Natural killer cell (primary cell): ENCODE measurements around the gene GCN1. TPM values are rescaled to one million over a fixed set of nuclear protein-coding genes. Genes with fewer than 3 reads are reported as not detected.
"Not testable (repeated sequence)": the region's sequence is repeated elsewhere in the genome, so short reads cannot be mapped to it uniquely, and the experiment has no call there.

Experiments
- ATAC-seq, 3 donors: fragments of 150-1000 bp in 2 of 3; fragments of 200-7000 bp in 1 of 3; cut with Tn5 transposase; 1 replicate in 1 of 3; 2 replicates in 2 of 3; pipeline ENCODE4 v1.10.0; 2021; ENCODE audit warnings: mild to moderate bottlenecking in 2 of 3, moderate library complexity in 2 of 3
- DNase-seq, 2 donors: peaks; one replicate each; pipeline versions ENCODE4 v3.0.0 to v3.0.0-alpha.2; 2013 to 2021; ENCODE audit warnings: mixed read lengths in 1 of 2
- H3K27ac ChIP-seq: one replicate; pipeline ENCODE4 v1.5.1; 2013; ENCODE audit warnings: mild to moderate bottlenecking, low read length
- H3K27me3 ChIP-seq: one replicate; pipeline ENCODE4 v1.6.1; 2013; ENCODE audit warnings: low read length; ENCODE audit not compliant: control insufficient read depth, insufficient read depth
- H3K36me3 ChIP-seq: one replicate; pipeline ENCODE4 v1.6.1; 2013; ENCODE audit warnings: low read length; ENCODE audit not compliant: control insufficient read depth, insufficient read depth
- H3K4me1 ChIP-seq: one replicate; pipeline ENCODE4 v1.6.1; 2013; ENCODE audit warnings: low read length; ENCODE audit not compliant: control insufficient read depth, insufficient read depth
- H3K4me3 ChIP-seq: one replicate; pipeline ENCODE4 v1.5.1; 2013; ENCODE audit warnings: low read length
- H3K9me3 ChIP-seq: one replicate; pipeline ENCODE4 v1.6.1; 2013; ENCODE audit warnings: low read length; ENCODE audit not compliant: control insufficient read depth, insufficient read depth
- H3K27ac Mint-ChIP-seq, 2 donors: one replicate each; pipeline ENCODE4 v1.8.0; 2022; ENCODE audit warnings: mild to moderate bottlenecking in 2 of 2, mixed read lengths in 2 of 2, moderate library complexity in 1 of 2
- H3K27me3 Mint-ChIP-seq, 2 donors: one replicate each; pipeline ENCODE4 v1.8.0; 2022; ENCODE audit warnings: low read depth in 2 of 2, mixed read lengths in 2 of 2
- H3K36me3 Mint-ChIP-seq: one replicate; pipeline ENCODE4 v1.8.0; 2022; ENCODE audit warnings: mixed read lengths
- H3K4me1 Mint-ChIP-seq, 2 donors: one replicate each; pipeline ENCODE4 v1.8.0; 2022; ENCODE audit warnings: mixed read lengths in 2 of 2
- H3K4me3 Mint-ChIP-seq: one replicate; pipeline ENCODE4 v1.8.0; 2022; ENCODE audit warnings: mild to moderate bottlenecking, moderate library complexity, mixed read lengths
- H3K9me3 Mint-ChIP-seq, 2 donors: one replicate each; pipeline ENCODE4 v1.8.0; 2022; ENCODE audit warnings: mixed read lengths in 2 of 2
- WGBS: methylation state at CpG from one replicate; pipeline ENCODE4 v1.1.7; 2013; ENCODE audit warnings: missing lambda C conversion rate; ENCODE audit not compliant: insufficient coverage; 5-methylcytosine and 5-hydroxymethylcytosine counted together
- intact Hi-C: fragments of 100-400 bp; cut with micrococcal nuclease; formaldehyde crosslinking; loops from one replicate; pipeline ENCODE4 v1.14.2; 2022
- total RNA-seq, 4 donors: library from RNA; stranded (reverse); fragments of 120-200 nt in 1 of 4; gene quantifications; one replicate each; pipeline versions ENCODE4 v1.2.3 to v1.2.4, GENCODE V29; 2013 to 2022
- TF ChIP-seq, protein P1 (sequence below): fragments of 200-600 bp; IDR thresholded peaks from one replicate; pipeline ENCODE4 v1.8.0; 2022; ENCODE audit warnings: antibody characterized with exemption

Gene GCN1
- total RNA-seq, 3 donors from 2014 or later (not counting 1 experiment from before 2014, with no cell fraction given): 119 to 141 (median 120) TPM

- Histone ChIP-seq H3K4me3 (no peak overlapping the region), H3K27me3 (no peaks in the 10 kb centered on the region), H3K9me3 (no peaks in the 10 kb centered on the region), H3K4me1 (peaks cover 37% of the 10 kb centered on the region), H3K36me3 (peaks cover 30% of the 10 kb centered on the region), H3K27ac (no peak overlapping the region)
- Mint-ChIP-seq H3K4me3 (no peak overlapping the region), H3K36me3 (no peaks in the 10 kb centered on the region), H3K4me1 (peaks cover 27 to 39% of the 10 kb centered on the region in 2 donors), H3K9me3 (no peaks in the 10 kb centered on the region), H3K27ac (peak overlapping the region in 1 of 2 donors; percentile 63), H3K27me3 (no peaks in the 10 kb centered on the region)
- WGBS: 100% methylated on average over 1 of the region's 1 CpG
- DNase-seq (no peak), ATAC-seq (no peak)
- intact Hi-C loops: no loop called here
- TF ChIP-seq, protein P1, sequence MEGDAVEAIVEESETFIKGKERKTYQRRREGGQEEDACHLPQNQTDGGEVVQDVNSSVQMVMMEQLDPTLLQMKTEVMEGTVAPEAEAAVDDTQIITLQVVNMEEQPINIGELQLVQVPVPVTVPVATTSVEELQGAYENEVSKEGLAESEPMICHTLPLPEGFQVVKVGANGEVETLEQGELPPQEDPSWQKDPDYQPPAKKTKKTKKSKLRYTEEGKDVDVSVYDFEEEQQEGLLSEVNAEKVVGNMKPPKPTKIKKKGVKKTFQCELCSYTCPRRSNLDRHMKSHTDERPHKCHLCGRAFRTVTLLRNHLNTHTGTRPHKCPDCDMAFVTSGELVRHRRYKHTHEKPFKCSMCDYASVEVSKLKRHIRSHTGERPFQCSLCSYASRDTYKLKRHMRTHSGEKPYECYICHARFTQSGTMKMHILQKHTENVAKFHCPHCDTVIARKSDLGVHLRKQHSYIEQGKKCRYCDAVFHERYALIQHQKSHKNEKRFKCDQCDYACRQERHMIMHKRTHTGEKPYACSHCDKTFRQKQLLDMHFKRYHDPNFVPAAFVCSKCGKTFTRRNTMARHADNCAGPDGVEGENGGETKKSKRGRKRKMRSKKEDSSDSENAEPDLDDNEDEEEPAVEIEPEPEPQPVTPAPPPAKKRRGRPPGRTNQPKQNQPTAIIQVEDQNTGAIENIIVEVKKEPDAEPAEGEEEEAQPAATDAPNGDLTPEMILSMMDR: no peak
Measured at GRCh38 chr12:120196363-120196762, 1.8 kb upstream of the GCN1 start.

DNA sequence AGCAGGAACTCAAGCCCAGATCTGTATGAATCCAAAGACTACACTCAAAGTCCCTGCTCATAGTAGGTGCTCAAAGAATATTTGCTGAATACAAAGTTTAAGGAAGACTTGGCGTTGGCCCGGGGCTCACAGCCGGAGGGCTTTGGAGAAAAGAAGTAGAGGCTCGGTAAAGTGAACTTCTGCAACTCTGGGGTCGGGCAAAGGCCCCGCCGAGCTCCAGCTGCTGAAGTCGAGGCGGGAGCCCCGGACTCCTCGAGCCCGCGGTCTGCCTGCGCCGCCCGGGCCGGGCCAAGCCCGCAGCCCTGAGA is 335 bp downstream of the GCN1 start:
- H3K4me3 ChIP-seq: peak overlapping the region; percentile 45
- no peaks in the 10 kb centered on the region for H3K9me3 Mint-ChIP-seq
- intact Hi-C loops: no loop called here
- TF ChIP-seq, protein P1: no peak
- H3K36me3 ChIP-seq: peaks cover 40% of the 10 kb centered on the region
- peaks cover 9 to 22% of the 10 kb centered on the region in 2 donors for H3K4me1 Mint-ChIP-seq
- H3K27ac ChIP-seq: peak overlapping the region; percentile 1
- H3K27ac Mint-ChIP-seq: peak overlapping the region; percentile 80 to 87
- H3K36me3 Mint-ChIP-seq: no peaks in the 10 kb centered on the region
- H3K9me3 ChIP-seq: no peaks in the 10 kb centered on the region
- peak overlapping the region; percentile 93 for H3K4me3 Mint-ChIP-seq
- H3K4me1 ChIP-seq: peaks cover 25% of the 10 kb centered on the region
- no peaks in the 10 kb centered on the region for H3K27me3 Mint-ChIP-seq
- ATAC-seq (peak in 2 of 3 donors; percentile 45 to 46), DNase-seq (no peak)
- WGBS: under 1% methylated on average over 18 of the region's 18 CpGs
- no peaks in the 10 kb centered on the region for H3K27me3 ChIP-seq

DNA sequence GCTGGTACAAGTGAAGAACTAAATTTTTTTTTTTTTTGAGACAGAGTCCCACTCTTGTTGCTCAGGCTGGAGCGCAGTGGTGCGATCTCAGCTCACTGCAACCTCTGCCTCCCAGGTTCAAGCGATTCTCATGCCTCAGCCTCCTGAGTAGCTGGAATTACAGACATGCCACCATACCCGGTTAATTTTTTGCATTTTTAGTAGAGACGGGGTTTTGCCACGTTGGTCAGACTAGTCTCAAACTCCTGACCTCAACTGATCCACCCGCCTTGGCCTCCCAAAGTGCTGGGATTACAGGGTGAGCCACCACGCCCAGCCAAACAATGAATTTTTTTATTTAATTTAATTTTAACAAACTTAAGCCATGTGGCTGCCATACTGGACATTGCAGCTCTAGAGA is 1.2 kb downstream of the GCN1 start:
- H3K27me3 ChIP-seq, DNase-seq, ATAC-seq, H3K4me3 ChIP-seq, H3K9me3 Mint-ChIP-seq, H3K27ac ChIP-seq, H3K27ac Mint-ChIP-seq, H3K36me3 Mint-ChIP-seq, H3K27me3 Mint-ChIP-seq, H3K9me3 ChIP-seq: not testable (repeated sequence)
- intact Hi-C loops: loop anchor here (2.0 kb wide), 1 partner anchor 18 kb away; no protein-coding TSS in a partner anchor
- Histone ChIP-seq H3K36me3 (peaks cover 36% of the 10 kb centered on the region), H3K4me1 (peaks cover 22% of the 10 kb centered on the region)
- H3K4me1 Mint-ChIP-seq: peaks cover 7 to 20% of the 10 kb centered on the region in 2 donors
- peak overlapping the region; percentile 93 for H3K4me3 Mint-ChIP-seq
- 81% methylated on average over 8 of the region's 8 CpGs for WGBS

- Histone ChIP-seq H3K9me3 (no peaks in the 10 kb centered on the region), H3K36me3 (peaks cover 31% of the 10 kb centered on the region), H3K27me3 (no peaks in the 10 kb centered on the region), H3K4me1 (peaks cover 22% of the 10 kb centered on the region), H3K27ac (no peak overlapping the region), H3K4me3 (no peak overlapping the region)
- peaks cover 7 to 24% of the 10 kb centered on the region in 2 donors for H3K4me1 Mint-ChIP-seq
- no peaks in the 10 kb centered on the region for H3K36me3 Mint-ChIP-seq
- ATAC-seq (no peak), DNase-seq (no peak)
- H3K27me3 Mint-ChIP-seq: no peaks in the 10 kb centered on the region
- H3K27ac Mint-ChIP-seq: no peak overlapping the region
- H3K9me3 Mint-ChIP-seq: no peaks in the 10 kb centered on the region
- intact Hi-C loops: no loop called here
- 76% methylated on average over 6 of the region's 7 CpGs for WGBS
- no peak overlapping the region for H3K4me3 Mint-ChIP-seq
- TF ChIP-seq, protein P1: no peak
Measured at GRCh38 chr12:120190985-120191480, 3.5 kb downstream of the GCN1 start.
